Left lung (tissue), 10 donors: ENCODE results near the gene TBC1D17. TPM values are rescaled to one million over a fixed set of nuclear protein-coding genes. Genes with fewer than 3 reads are reported as not detected.

Experiments used
- ATAC-seq: fragments of 200-7000 bp; cut with Tn5 transposase; one replicate; pipeline ENCODE4 v1.9.1; 2020; ENCODE audit warnings: moderate library complexity
- DNase-seq, 4 donors: peaks; one replicate each; pipeline ENCODE4 v3.0.0-alpha.2; 2013 to 2020
- H3K27ac ChIP-seq, 2 donors: fragments of 200-600 bp; sonication (generic) in 1 of 2; one replicate each; pipeline versions ENCODE4 v1.5.0 to v1.8.0; 2020 to 2021
- H3K27me3 ChIP-seq, 2 donors: fragments of 200-600 bp; sonication (generic) in 1 of 2; one replicate each; pipeline versions ENCODE4 v1.5.0 to v1.8.0; 2020 to 2021
- H3K36me3 ChIP-seq, 2 donors: fragments of 200-600 bp; sonication (generic) in 1 of 2; one replicate each; pipeline versions ENCODE4 v1.5.0 to v1.8.0; 2020 to 2021
- H3K4me1 ChIP-seq, 2 donors: fragments of 200-600 bp; one replicate each; pipeline ENCODE4 v1.8.0; 2021
- H3K4me3 ChIP-seq, 2 donors: fragments of 200-600 bp; sonication (generic) in 1 of 2; one replicate each; pipeline versions ENCODE4 v1.5.0 to v1.8.0; 2020 to 2021; ENCODE audit warnings: mild to moderate bottlenecking in 1 of 2
- H3K9me3 ChIP-seq, 2 donors: fragments of 200-600 bp; sonication (generic) in 1 of 2; one replicate each; pipeline versions ENCODE4 v1.5.0 to v1.8.0; 2020 to 2021
- CTCF ChIP-seq, 2 donors: fragments of 200-600 bp; sonication (generic) in 1 of 2; IDR thresholded peaks; one replicate each; pipeline versions ENCODE4 v1.5.0 to v1.8.0; 2021; ENCODE audit warnings: antibody characterized with exemption in 2 of 2
- intact Hi-C, 2 donors: fragments of 100-400 bp; cut with DNase I; formaldehyde crosslinking; loops; one replicate each; pipeline versions ENCODE4 v1.11.2 to v1.14.2; 2022
- polyA plus RNA-seq, 6 donors: library from polyadenylated mRNA; unstranded; fragments of 120-200 nt; gene quantifications; one replicate each; pipeline ENCODE4 v1.2.1, GENCODE V29; 2013; ENCODE audit not compliant: insufficient read length in 6 of 6
- total RNA-seq, 2 donors: library from RNA; stranded (reverse); fragmentation: NEBNext Ultra II Directional; extraction: Animal tissue kit (Norgen Biotek cat#: 25700); gene quantifications; one replicate each; pipeline ENCODE4 v1.2.1, GENCODE V29; 2021
- donor health status: DM: no; HTN: yes; CAD: no.
- donor health status: DM: no; HTN: no; CAD: no.

The TBC1D17 gene
- total and polyA plus RNA-seq, 8 donors, result 35.2 to 47.2 (median 45.0) TPM

GRCh38 chr19:49930483-49931011 lies 53.0 kb downstream of the TBC1D17 start:
- H3K36me3 ChIP-seq, result peaks cover 0 to 40% of the 10 kb centered on the region in 2 donors
- H3K27me3 ChIP-seq, result no peaks in the 10 kb centered on the region
- ATAC-seq, result no peak
- H3K4me1 ChIP-seq, result peaks cover 0 to 42% of the 10 kb centered on the region in 2 donors
- H3K9me3 ChIP-seq, result no peaks in the 10 kb centered on the region
- intact Hi-C loops, result loop anchor here in 1 of 2 donors (10.0 kb wide), 1 partner anchor 54 kb away; no protein-coding TSS in a partner anchor
- H3K27ac ChIP-seq, result peak overlapping the region in 1 of 2 donors; percentile 95
- TF ChIP-seq CTCF (IDR thresholded peaks at IDR 0.05), result no peak
- peak overlapping the region in 1 of 2 donors; percentile 99 for H3K4me3 ChIP-seq
- DNase-seq, result peak in 1 of 4 donors; percentile 79

GRCh38 chr19:49931293-49932040 lies 54.0 kb downstream of the TBC1D17 start:
- H3K36me3 ChIP-seq, result peaks cover 0 to 31% of the 10 kb centered on the region in 2 donors
- DNase-seq (peak in 1 of 4 donors; percentile 2), ATAC-seq (no peak)
- intact Hi-C loops, result loop anchor here in 1 of 2 donors (10.0 kb wide), 1 partner anchor 53 kb away; no protein-coding TSS in a partner anchor
- H3K4me1 ChIP-seq, result peaks cover 0 to 33% of the 10 kb centered on the region in 2 donors
- TF ChIP-seq CTCF (IDR thresholded peaks at IDR 0.05), result no peak
- no peaks in the 10 kb centered on the region for H3K27me3 ChIP-seq
- no peak overlapping the region for H3K27ac ChIP-seq
- no peak overlapping the region for H3K4me3 ChIP-seq
- H3K9me3 ChIP-seq, result no peaks in the 10 kb centered on the region

GRCh38 chr19:49932041-49932451 lies 54.5 kb downstream of the TBC1D17 start:
- Histone ChIP-seq H3K27ac (no peak overlapping the region), H3K4me3 (no peak overlapping the region), H3K27me3 (no peaks in the 10 kb centered on the region), H3K9me3 (no peaks in the 10 kb centered on the region), H3K4me1 (peaks cover 0 to 29% of the 10 kb centered on the region in 2 donors), H3K36me3 (peaks cover 0 to 25% of the 10 kb centered on the region in 2 donors)
- DNase-seq (no peak), ATAC-seq (no peak)
- no peak for TF ChIP-seq CTCF (IDR thresholded peaks at IDR 0.05)
- intact Hi-C loops, result loop anchor here in 1 of 2 donors (10.0 kb wide), 1 partner anchor 53 kb away; no protein-coding TSS in a partner anchor

- no peak for ATAC-seq
- intact Hi-C loops, result loop anchor here in 1 of 2 donors (10.0 kb wide), 1 partner anchor 52 kb away; no protein-coding TSS in a partner anchor
Measured at GRCh38 chr19:49932731-49933131, 55.2 kb downstream of the TBC1D17 start.

More at GRCh38 chr19:49932731-49933131, 55.2 kb downstream of the TBC1D17 start:
- Histone ChIP-seq H3K4me1 (peaks cover 0 to 29% of the 10 kb centered on the region in 2 donors), H3K36me3 (peaks cover 0 to 18% of the 10 kb centered on the region in 2 donors), H3K4me3 (no peak overlapping the region), H3K9me3 (no peaks in the 10 kb centered on the region), H3K27ac (no peak overlapping the region), H3K27me3 (no peaks in the 10 kb centered on the region)
- DNase-seq, result peak in 1 of 4 donors; percentile 75
- no peak for TF ChIP-seq CTCF (IDR thresholded peaks at IDR 0.05)
